GM18511 (cell line): Measurements from ENCODE around the gene ZNRD2.
A peak's percentile ranks its signal among the peaks of the same experiment; 100 is the strongest.

Experiments used
- ATAC-seq: cut with Tn5 transposase; IDR thresholded peaks from one replicate; pipeline ENCODE4 v1.9.1; 2021; ENCODE audit warnings: mild to moderate bottlenecking, moderate library complexity; ENCODE audit not compliant: unreplicated experiment

The ZNRD2 gene

GRCh38 chr11:65586247-65586630 is 16.0 kb downstream of the ZNRD2 start:
- ATAC-seq = no peak

GRCh38 chr11:65586676-65587075 is 16.4 kb downstream of the ZNRD2 start:
- no peak for ATAC-seq

GRCh38 chr11:65588199-65589054 is 18.1 kb downstream of the ZNRD2 start:
- ATAC-seq = peak; percentile 83

DNA sequence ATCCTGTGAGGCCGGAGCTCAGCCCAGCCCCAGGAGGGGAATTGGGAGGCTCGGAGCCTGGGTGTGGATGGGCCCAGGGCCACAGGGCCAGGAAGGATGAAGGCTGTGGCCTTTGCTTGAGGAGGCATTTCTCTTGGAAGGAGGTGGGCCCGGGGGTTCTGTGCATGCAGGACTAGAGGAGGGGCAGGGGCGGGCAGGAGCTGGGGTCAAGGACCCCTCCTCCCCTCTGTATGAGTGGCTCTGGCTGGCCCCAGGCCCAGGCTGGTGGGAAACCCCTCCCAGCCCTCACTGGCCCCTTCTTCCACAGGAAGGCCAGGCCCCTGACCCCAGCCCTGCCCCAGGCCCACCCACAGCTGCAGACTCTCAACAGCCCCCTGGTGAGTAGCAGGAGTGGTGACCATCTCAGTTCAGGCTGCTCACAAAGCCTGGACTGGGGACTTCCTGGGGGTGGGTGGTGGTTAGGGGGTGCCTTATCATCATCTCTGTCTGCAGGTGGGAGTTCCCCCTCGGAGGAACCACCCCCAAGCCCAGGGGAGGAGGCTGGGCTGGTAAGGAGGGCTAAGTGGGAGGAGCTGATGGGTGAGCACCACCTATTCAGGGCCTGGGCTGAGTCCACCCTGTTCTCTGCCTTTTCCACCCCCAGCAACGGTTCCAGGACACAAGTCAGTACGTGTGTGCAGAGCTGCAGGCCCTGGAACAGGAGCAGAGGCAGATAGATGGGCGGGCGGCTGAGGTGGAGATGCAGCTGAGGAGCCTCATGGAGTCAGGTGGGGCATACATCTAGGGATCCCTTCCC is 19.4 kb downstream of the ZNRD2 start:
- ATAC-seq = no peak

- ATAC-seq = no peak
Observed at GRCh38 chr11:65590240-65590738, 20.0 kb downstream of the ZNRD2 start.

DNA sequence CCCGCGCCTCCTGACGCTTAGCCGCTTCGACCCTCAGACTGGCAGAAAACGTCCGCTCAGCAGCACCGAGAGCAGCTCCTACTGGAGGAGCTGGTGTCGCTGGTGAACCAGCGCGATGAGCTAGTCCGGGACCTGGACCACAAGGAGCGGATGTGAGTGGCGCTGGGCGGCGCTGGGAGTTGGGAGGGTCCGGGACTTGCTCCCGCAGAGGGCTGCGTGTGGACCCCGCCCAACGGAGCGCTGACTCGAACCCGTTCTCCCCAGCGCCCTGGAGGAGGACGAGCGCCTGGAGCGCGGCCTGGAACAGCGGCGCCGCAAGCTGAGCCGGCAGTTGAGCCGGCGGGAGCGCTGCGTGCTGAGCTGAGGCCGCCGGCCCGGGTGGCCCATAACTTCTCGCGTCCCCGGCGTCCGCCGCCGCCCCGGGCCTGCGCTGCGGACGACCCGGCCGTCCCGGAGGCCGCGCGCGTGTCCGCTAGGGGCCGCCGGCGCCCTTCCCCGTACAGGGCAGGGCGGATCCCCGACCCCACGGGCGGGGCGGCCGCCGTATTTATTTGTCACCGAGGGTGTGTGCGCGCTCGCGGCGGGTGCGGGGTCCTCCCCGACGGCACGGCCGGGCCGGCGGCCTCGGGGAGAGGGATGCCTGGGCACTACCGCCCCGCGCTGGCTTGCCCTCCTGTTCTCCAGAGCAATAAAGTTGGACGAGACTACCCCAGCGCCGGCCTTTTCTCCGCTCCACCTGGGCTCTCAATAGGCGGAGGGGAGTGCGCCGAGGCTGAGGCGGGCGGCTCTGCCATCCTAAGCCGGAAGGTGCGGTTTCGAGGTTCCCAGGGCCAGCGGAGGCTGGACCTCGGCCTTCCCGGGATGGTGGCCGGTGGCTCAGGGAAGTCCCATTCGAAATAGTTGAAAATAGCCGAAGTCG is 21.9 kb downstream of the ZNRD2 start:
- no peak for ATAC-seq

- ATAC-seq = no peak
Observed at GRCh38 chr11:65592858-65593517, 22.7 kb downstream of the ZNRD2 start.

DNA sequence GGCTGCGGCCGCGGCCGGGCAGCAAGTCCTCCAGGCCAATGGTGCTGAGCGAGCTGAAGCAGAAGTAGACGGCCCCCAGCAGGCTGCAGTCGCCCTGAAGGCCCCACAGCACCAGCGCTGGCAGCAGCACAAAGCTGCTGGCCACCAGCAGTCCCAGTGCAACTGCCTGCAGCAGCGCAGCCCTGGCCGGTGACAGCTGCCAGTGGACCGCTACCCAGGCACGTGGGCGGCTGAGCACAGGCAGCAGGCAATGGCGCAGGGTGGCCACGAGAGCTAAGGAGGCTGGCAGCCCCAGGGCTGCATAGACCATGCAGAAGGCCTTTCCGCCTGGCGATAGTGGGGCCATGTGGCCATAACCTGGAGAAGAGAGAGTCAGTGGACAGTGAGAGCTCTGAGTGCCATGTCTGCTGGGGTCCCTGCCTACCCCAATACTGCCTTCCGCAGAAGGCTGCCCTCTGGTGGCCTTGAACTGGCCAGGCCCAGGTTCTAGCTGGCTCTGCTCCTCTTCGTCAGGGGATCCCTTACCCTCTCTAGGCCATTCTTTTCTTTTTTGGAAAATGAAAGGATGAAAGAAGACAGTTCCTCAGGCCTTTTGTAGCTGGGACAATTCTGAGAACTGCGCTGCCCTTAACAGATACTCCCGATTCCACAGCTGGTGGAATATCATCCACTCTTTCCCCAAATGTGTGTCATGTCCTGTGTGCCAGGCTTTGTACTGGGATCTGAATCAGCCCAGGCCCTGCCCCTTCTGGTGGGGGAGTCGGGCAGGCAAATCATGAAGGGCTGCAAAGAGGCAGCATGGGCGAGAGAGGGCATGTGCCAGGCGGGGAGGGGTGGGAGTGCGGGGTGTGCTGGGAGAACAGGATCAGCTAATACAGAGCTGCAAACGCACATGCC is 23.5 kb downstream of the ZNRD2 start:
- no peak for ATAC-seq

DNA sequence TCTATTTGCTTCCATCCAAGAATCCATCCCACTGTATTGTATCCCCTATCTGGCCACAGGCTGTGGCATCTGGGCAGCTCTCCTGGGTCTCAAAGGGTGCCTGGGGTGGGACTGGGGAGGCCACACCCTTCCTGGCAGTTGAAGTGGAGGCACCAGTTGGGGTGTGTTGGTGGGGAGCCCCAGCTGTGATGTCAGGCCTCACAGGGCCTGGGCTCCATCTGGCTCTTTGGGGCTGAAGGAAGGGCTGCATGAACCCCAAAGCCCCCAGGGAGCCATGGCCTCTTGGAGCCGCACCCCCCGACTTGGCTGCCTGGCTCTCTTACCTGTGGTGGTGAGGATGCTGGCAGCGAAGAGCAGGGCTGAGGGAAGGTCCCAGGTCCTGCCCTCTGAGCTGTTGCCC is 24.9 kb downstream of the ZNRD2 start:
- no peak for ATAC-seq

DNA sequence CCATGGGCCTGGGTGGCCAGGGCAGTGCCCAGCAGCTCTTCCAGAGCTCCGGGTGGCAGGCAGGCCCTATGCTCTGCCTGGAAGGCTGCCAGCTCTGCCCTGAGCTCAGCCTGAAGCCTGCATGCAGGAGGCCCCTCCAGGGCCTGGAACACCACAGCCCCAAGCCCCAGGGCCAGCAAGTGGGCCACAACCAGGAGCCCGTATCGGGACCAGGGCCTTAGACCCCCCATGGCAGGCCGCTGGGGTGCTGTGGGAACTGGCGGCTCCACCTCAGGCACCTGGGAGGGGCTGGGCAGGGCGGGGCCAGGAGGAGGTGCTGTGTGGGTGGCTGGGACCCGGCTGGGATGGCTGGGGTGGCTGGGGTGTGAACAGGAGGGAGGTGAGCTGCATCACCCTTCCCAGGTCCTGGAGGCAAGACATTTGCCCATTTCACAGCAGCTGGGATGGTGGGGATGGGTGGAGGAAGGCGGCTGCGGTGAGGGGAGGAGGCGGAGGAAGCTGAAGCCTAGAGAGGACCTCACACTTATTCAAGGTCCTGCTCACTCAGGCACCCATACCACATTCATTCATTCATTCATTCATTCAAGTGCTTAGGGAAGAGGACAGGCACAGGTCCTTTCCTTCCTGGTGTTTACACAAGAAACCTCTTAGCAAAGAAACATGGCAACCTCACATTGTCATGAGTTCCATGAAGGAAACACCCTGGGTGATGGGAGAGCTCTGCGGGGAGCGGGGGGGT is 25.4 kb downstream of the ZNRD2 start, which contains the start of gene KCNK7:
TSS of gene KCNK7 (minus strand) at position 258 of the 739 bp plus-strand sequence. CDS start at position 230, 28 bp downstream.
- no peak for ATAC-seq

- ATAC-seq = no peak
Observed at GRCh38 chr11:65596520-65596919, 26.2 kb downstream of the ZNRD2 start.

DNA sequence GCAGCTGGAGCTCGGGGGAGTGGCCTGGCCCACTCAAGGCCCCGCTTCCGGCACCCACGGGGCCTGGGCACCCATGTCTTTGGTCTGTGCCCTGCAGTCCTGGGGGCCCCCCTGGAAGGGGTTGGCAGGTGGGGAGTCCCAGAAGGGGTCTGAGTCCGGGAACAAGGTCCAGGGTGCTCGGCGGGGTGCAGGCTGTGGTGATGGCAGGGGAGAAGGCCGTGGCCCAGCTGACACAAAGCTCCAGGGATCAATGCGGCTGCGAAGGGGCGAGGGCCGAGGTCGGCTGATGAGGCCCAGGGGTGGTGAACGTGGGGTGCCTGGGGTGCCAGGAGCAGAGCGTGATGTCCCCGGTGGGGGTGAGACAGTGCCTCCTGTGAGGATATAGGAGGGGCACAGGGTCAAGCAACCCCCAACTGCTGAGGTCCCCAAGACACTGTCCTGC is 28.0 kb downstream of the ZNRD2 start:
- ATAC-seq = no peak

DNA sequence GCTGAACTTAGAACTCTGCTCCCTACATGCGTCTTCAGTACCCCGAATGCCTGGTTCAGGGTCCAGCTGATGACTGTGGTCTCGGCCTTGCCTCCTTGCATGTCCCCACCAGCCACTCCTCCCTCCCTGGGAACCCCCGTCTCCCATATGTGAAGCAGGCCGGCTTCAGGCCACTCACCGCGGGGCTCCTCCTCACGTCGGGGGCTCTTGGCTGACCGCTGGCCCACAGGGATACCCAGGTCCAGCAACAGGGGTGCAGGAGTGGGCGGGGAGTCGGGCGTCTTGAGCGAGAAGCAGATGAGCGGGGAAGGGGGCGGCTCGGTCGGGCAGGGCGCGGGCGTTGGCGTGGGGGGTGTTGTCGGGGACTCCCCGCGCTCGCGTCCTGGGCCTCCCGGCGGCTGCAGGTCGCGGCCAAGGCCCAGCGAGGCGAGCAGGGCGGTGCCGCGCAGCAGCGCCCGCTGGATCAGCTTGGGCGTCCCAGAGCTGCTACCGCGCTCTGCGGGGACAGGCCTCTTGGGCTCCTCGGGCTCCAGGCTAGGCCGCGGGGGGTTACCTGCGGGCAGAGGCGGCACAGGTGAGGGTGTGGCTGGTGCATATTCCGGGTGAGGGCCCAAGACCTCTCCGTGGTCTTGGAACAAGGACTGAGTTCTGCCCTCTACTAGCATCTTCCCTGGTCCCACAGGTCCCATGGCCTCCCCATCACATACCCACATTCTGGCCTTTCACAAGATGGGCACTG is 29.1 kb downstream of the ZNRD2 start:
- no peak for ATAC-seq

- no peak for ATAC-seq
Observed at GRCh38 chr11:65599955-65600246, 29.6 kb downstream of the ZNRD2 start.

DNA sequence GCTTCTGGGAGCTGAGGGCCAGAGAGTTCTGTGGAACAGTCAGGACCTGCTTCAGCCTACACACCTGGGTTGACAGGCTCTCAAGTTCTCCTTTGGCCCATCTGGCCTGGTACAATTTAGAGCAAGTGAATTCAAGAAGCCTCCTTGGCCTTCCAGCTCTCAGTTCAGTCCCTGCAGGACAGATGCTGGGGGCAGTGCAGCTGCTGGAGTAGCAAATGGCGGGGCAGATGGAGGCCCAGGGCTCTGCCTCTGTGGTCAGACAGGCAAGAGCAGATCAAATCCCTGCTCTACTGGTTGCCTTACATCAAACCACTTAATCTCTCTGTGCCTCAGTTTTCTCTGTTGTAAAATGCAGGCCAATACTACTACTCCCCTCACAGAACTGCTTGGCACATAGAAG is 34.0 kb downstream of the ZNRD2 start:
- no peak for ATAC-seq

GRCh38 chr11:65606876-65607613 is 36.8 kb downstream of the ZNRD2 start:
- ATAC-seq = no peak
